LNCaP clone FGC (cell line): Measurements from ENCODE around the gene DPF1.
"Not testable (repeated sequence)": the region's sequence is repeated elsewhere in the genome, so short reads cannot be mapped to it uniquely, and the experiment has no call there.

ENCODE experiments used
- DNase-seq: peaks from one replicate; pipeline ENCODE4 v3.0.0-alpha.2; 2011; ENCODE audit warnings: low read depth
- H3K4me3 ChIP-seq: 2 replicates; pipeline ENCODE4 v1.5.1; 2011; ENCODE audit warnings: mild to moderate bottlenecking, low read depth, low read length, control low read depth
- CTCF ChIP-seq: IDR thresholded peaks from 2 replicates; pipeline ENCODE4 v1.5.1; 2012; ENCODE audit warnings: mild to moderate bottlenecking; ENCODE audit not compliant: control insufficient read depth, insufficient read depth; ENCODE audit errors: extremely low read depth

Gene DPF1

GRCh38 chr19:38227287-38228004 is 3.4 kb upstream of the DPF1 start:
- no peak for TF ChIP-seq CTCF

GRCh38 chr19:38224863-38225218 is 819 bp upstream of the DPF1 start:
- peak overlapping the region; percentile 53; the same call in 1 of the 2 replicates for H3K4me3 ChIP-seq

More at GRCh38 chr19:38227287-38228004, 3.4 kb upstream of the DPF1 start:
- no peak for DNase-seq
- H3K4me3 ChIP-seq: no peak overlapping the region

GRCh38 chr19:38223617-38224013 is 407 bp downstream of the DPF1 start:
- TF ChIP-seq CTCF: no peak
- no peak for DNase-seq
- H3K4me3 ChIP-seq: peak overlapping the region; percentile 53

More at GRCh38 chr19:38224863-38225218, 819 bp upstream of the DPF1 start:
- not testable (repeated sequence) for DNase-seq

GRCh38 chr19:38223119-38223523 is 901 bp downstream of the DPF1 start:
- peak overlapping the region; percentile 53 for H3K4me3 ChIP-seq

GRCh38 chr19:38221919-38222830 is 1.8 kb downstream of the DPF1 start:
- no peak overlapping the region for H3K4me3 ChIP-seq
- DNase-seq: no peak
- no peak for TF ChIP-seq CTCF

More at GRCh38 chr19:38223119-38223523, 901 bp downstream of the DPF1 start:
- TF ChIP-seq CTCF: no peak
- DNase-seq: no peak

- no peak overlapping the region for H3K4me3 ChIP-seq
- TF ChIP-seq CTCF: no peak
- DNase-seq: no peak
Observed at GRCh38 chr19:38221421-38221820, 2.6 kb downstream of the DPF1 start.

- no peak overlapping the region for H3K4me3 ChIP-seq
- TF ChIP-seq CTCF: no peak
- no peak for DNase-seq
Observed at GRCh38 chr19:38219221-38219620, 4.8 kb downstream of the DPF1 start.
